ENCODE results near the gene EGLN1. TPM values are rescaled to one million over a fixed set of nuclear protein-coding genes. Genes with fewer than 3 reads are reported as not detected.

Gene EGLN1
- total RNA-seq, 4 donors from 2014 or later: 36.6 to 48.5 (median 42.2) TPM

- H3K4me3 ChIP-seq (replicated peaks in 1 of 3): no peak overlapping the region
- WGBS, 2 donors: 85% methylated on average over 5 of the region's 5 CpGs
- H3K36me3 ChIP-seq: no peaks in the 10 kb centered on the region
- no peak for DNase-seq
- TF ChIP-seq POLR2A (IDR thresholded peaks at IDR 0.05) (no peak), CTCF (IDR thresholded peaks at IDR 0.05) (no peak)
- no peak overlapping the region for H3K27ac ChIP-seq
- intact Hi-C loops (cut with DNase I): no loop called here
- H3K9me3 ChIP-seq: no peaks in the 10 kb centered on the region
- no peaks in the 10 kb centered on the region for H3K27me3 ChIP-seq
- H3K4me1 ChIP-seq: no peaks in the 10 kb centered on the region
Observed at GRCh38 chr1:231324660-231325059, 97.4 kb downstream of the EGLN1 start.

- TF ChIP-seq POLR2A (IDR thresholded peaks at IDR 0.05) (no peak), CTCF (IDR thresholded peaks at IDR 0.05) (no peak)
- Histone ChIP-seq H3K36me3 (no peaks in the 10 kb centered on the region), H3K27ac (no peak overlapping the region), H3K4me3 (replicated peaks in 1 of 3) (no peak overlapping the region), H3K27me3 (no peaks in the 10 kb centered on the region), H3K9me3 (no peaks in the 10 kb centered on the region), H3K4me1 (no peaks in the 10 kb centered on the region)
- no peak for DNase-seq
- intact Hi-C loops (cut with DNase I): no loop called here
- 80 to 81% methylated on average over 7 of the region's 7 CpGs for WGBS, 2 donors
Observed at GRCh38 chr1:231322880-231323530, 99.1 kb downstream of the EGLN1 start.

- Histone ChIP-seq H3K27me3 (no peaks in the 10 kb centered on the region), H3K36me3 (no peaks in the 10 kb centered on the region), H3K9me3 (no peaks in the 10 kb centered on the region), H3K27ac (no peak overlapping the region), H3K4me1 (no peaks in the 10 kb centered on the region), H3K4me3 (replicated peaks in 1 of 3) (no peak overlapping the region)
- WGBS, 2 donors: 92 to 96% methylated on average over 9 of the region's 9 CpGs
- DNase-seq: no peak
- intact Hi-C loops (cut with DNase I): no loop called here
- TF ChIP-seq POLR2A (IDR thresholded peaks at IDR 0.05) (no peak), CTCF (IDR thresholded peaks at IDR 0.05) (no peak)
Observed at GRCh38 chr1:231319080-231319479, 103.0 kb downstream of the EGLN1 start.

GRCh38 chr1:231318568-231318967, 103.5 kb downstream of the EGLN1 start:
- no peaks in the 10 kb centered on the region for H3K27me3 ChIP-seq
- 85 to 95% methylated on average over 4 of the region's 4 CpGs for WGBS, 2 donors
- TF ChIP-seq POLR2A (IDR thresholded peaks at IDR 0.05) (no peak), CTCF (IDR thresholded peaks at IDR 0.05) (no peak)
- no peaks in the 10 kb centered on the region for H3K9me3 ChIP-seq
- no peaks in the 10 kb centered on the region for H3K4me1 ChIP-seq
- no peak for DNase-seq
- H3K4me3 ChIP-seq (replicated peaks in 1 of 3): no peak overlapping the region
- intact Hi-C loops (cut with DNase I): no loop called here
- H3K36me3 ChIP-seq: no peaks in the 10 kb centered on the region
- H3K27ac ChIP-seq: no peak overlapping the region

GRCh38 chr1:231318015-231318355, 104.1 kb downstream of the EGLN1 start:
- TF ChIP-seq CTCF (IDR thresholded peaks at IDR 0.05): no peak
- TF ChIP-seq POLR2A (IDR thresholded peaks at IDR 0.05): no peak
- Histone ChIP-seq H3K36me3 (no peaks in the 10 kb centered on the region), H3K9me3 (no peaks in the 10 kb centered on the region), H3K4me3 (replicated peaks in 1 of 3) (no peak overlapping the region), H3K27me3 (no peaks in the 10 kb centered on the region), H3K4me1 (no peaks in the 10 kb centered on the region), H3K27ac (no peak overlapping the region)
- intact Hi-C loops (cut with DNase I): no loop called here
- DNase-seq: no peak
- WGBS, 2 donors: 96% methylated on average over 15 of the region's 15 CpGs

Data from thyroid gland (tissue), 4 donors.